Natural killer cell (primary cell): ENCODE measurements around the gene ZFYVE19. TPM values are rescaled to one million over a fixed set of nuclear protein-coding genes. Genes with fewer than 3 reads are reported as not detected.

Experiments
- ATAC-seq, 3 donors: fragments of 150-1000 bp in 2 of 3; fragments of 200-7000 bp in 1 of 3; cut with Tn5 transposase; 1 replicate in 1 of 3; 2 replicates in 2 of 3; pipeline ENCODE4 v1.10.0; 2021; ENCODE audit warnings: mild to moderate bottlenecking in 2 of 3, moderate library complexity in 2 of 3
- DNase-seq, 2 donors: peaks; one replicate each; pipeline versions ENCODE4 v3.0.0 to v3.0.0-alpha.2; 2013 to 2021; ENCODE audit warnings: mixed read lengths in 1 of 2
- H3K27ac ChIP-seq: one replicate; pipeline ENCODE4 v1.5.1; 2013; ENCODE audit warnings: mild to moderate bottlenecking, low read length
- H3K27me3 ChIP-seq: one replicate; pipeline ENCODE4 v1.6.1; 2013; ENCODE audit warnings: low read length; ENCODE audit not compliant: control insufficient read depth, insufficient read depth
- H3K36me3 ChIP-seq: one replicate; pipeline ENCODE4 v1.6.1; 2013; ENCODE audit warnings: low read length; ENCODE audit not compliant: control insufficient read depth, insufficient read depth
- H3K4me1 ChIP-seq: one replicate; pipeline ENCODE4 v1.6.1; 2013; ENCODE audit warnings: low read length; ENCODE audit not compliant: control insufficient read depth, insufficient read depth
- H3K4me3 ChIP-seq: one replicate; pipeline ENCODE4 v1.5.1; 2013; ENCODE audit warnings: low read length
- H3K9me3 ChIP-seq: one replicate; pipeline ENCODE4 v1.6.1; 2013; ENCODE audit warnings: low read length; ENCODE audit not compliant: control insufficient read depth, insufficient read depth
- H3K27ac Mint-ChIP-seq, 2 donors: one replicate each; pipeline ENCODE4 v1.8.0; 2022; ENCODE audit warnings: mild to moderate bottlenecking in 2 of 2, mixed read lengths in 2 of 2, moderate library complexity in 1 of 2
- H3K27me3 Mint-ChIP-seq, 2 donors: one replicate each; pipeline ENCODE4 v1.8.0; 2022; ENCODE audit warnings: low read depth in 2 of 2, mixed read lengths in 2 of 2
- H3K36me3 Mint-ChIP-seq: one replicate; pipeline ENCODE4 v1.8.0; 2022; ENCODE audit warnings: mixed read lengths
- H3K4me1 Mint-ChIP-seq, 2 donors: one replicate each; pipeline ENCODE4 v1.8.0; 2022; ENCODE audit warnings: mixed read lengths in 2 of 2
- H3K4me3 Mint-ChIP-seq: one replicate; pipeline ENCODE4 v1.8.0; 2022; ENCODE audit warnings: mild to moderate bottlenecking, moderate library complexity, mixed read lengths
- H3K9me3 Mint-ChIP-seq, 2 donors: one replicate each; pipeline ENCODE4 v1.8.0; 2022; ENCODE audit warnings: mixed read lengths in 2 of 2
- CTCF ChIP-seq: fragments of 200-600 bp; IDR thresholded peaks from one replicate; pipeline ENCODE4 v1.8.0; 2022; ENCODE audit warnings: antibody characterized with exemption
- WGBS: methylation state at CpG from one replicate; pipeline ENCODE4 v1.1.7; 2013; ENCODE audit warnings: missing lambda C conversion rate; ENCODE audit not compliant: insufficient coverage; 5-methylcytosine and 5-hydroxymethylcytosine counted together
- intact Hi-C: fragments of 100-400 bp; cut with micrococcal nuclease; formaldehyde crosslinking; loops from one replicate; pipeline ENCODE4 v1.14.2; 2022
- total RNA-seq, 4 donors: library from RNA; stranded (reverse); fragments of 120-200 nt in 1 of 4; gene quantifications; one replicate each; pipeline versions ENCODE4 v1.2.3 to v1.2.4, GENCODE V29; 2013 to 2022

The ZFYVE19 gene
- total RNA-seq, 3 donors from 2014 or later (not counting 1 experiment from before 2014, with no cell fraction given), result 16.4 to 19.7 (median 18.5) TPM

GRCh38 chr15:40789119-40789518 is 17.8 kb upstream of the ZFYVE19 start:
- intact Hi-C loops, result no loop called here
- Histone ChIP-seq H3K4me3 (no peak overlapping the region), H3K36me3 (peaks cover 7% of the 10 kb centered on the region), H3K9me3 (no peaks in the 10 kb centered on the region), H3K27ac (no peak overlapping the region), H3K4me1 (peaks cover 26% of the 10 kb centered on the region), H3K27me3 (no peaks in the 10 kb centered on the region)
- peak overlapping the region; percentile 3 to 75 for H3K27ac Mint-ChIP-seq
- H3K4me3 Mint-ChIP-seq, result no peak overlapping the region
- no peaks in the 10 kb centered on the region for H3K9me3 Mint-ChIP-seq
- no peaks in the 10 kb centered on the region for H3K36me3 Mint-ChIP-seq
- TF ChIP-seq CTCF, result no peak
- DNase-seq (no peak), ATAC-seq (no peak)
- 89% methylated on average over 5 of the region's 5 CpGs for WGBS
- peaks cover 31 to 32% of the 10 kb centered on the region in 2 donors for H3K4me1 Mint-ChIP-seq
- no peaks in the 10 kb centered on the region for H3K27me3 Mint-ChIP-seq

DNA sequence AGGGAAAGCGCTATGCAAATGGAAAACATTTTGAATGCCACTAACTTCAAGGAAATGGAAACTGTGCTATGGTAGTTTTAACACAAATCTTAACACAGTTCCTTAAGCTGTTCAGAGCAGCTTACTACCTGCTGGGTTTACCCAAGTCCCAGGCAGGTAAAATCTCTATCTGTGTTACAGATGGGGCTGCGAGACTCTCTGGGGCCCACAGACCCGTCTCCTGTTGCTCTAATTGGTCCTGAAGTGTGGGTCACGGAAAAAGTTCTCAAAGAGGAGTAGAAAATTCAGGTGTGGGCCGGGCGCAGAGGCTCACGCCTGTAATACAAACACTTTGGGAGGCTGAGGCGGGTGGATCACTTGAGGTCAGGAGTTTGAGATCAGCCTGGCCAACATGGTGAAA is 16.9 kb upstream of the ZFYVE19 start:
- ATAC-seq, result no peak
- H3K9me3 Mint-ChIP-seq, result no peaks in the 10 kb centered on the region
- TF ChIP-seq CTCF, result no peak
- no peak overlapping the region for H3K4me3 Mint-ChIP-seq
- H3K36me3 ChIP-seq, result peaks cover 7% of the 10 kb centered on the region
- 95% methylated on average over 8 of the region's 8 CpGs for WGBS
- DNase-seq, result no peak
- intact Hi-C loops, result no loop called here
- H3K27ac ChIP-seq, result no peak overlapping the region
- H3K27ac Mint-ChIP-seq, result no peak overlapping the region
- H3K4me1 ChIP-seq, result peaks cover 26% of the 10 kb centered on the region
- no peak overlapping the region for H3K4me3 ChIP-seq
- H3K27me3 ChIP-seq, result no peaks in the 10 kb centered on the region
- H3K9me3 ChIP-seq, result no peaks in the 10 kb centered on the region
- peaks cover 31 to 32% of the 10 kb centered on the region in 2 donors for H3K4me1 Mint-ChIP-seq
- no peaks in the 10 kb centered on the region for H3K27me3 Mint-ChIP-seq
- no peaks in the 10 kb centered on the region for H3K36me3 Mint-ChIP-seq

GRCh38 chr15:40790718-40791117 is 16.2 kb upstream of the ZFYVE19 start:
- Mint-ChIP-seq H3K4me1 (peaks cover 31 to 35% of the 10 kb centered on the region in 2 donors), H3K36me3 (no peaks in the 10 kb centered on the region), H3K4me3 (no peak overlapping the region), H3K27ac (no peak overlapping the region), H3K9me3 (no peaks in the 10 kb centered on the region), H3K27me3 (no peaks in the 10 kb centered on the region)
- H3K4me1 ChIP-seq, result peaks cover 26% of the 10 kb centered on the region
- no peaks in the 10 kb centered on the region for H3K27me3 ChIP-seq
- H3K36me3 ChIP-seq, result peaks cover 7% of the 10 kb centered on the region
- ATAC-seq (no peak), DNase-seq (no peak)
- no peak overlapping the region for H3K4me3 ChIP-seq
- no peak for TF ChIP-seq CTCF
- no peaks in the 10 kb centered on the region for H3K9me3 ChIP-seq
- intact Hi-C loops, result no loop called here
- H3K27ac ChIP-seq, result no peak overlapping the region
- no CpG with 5 or more reads among the region's 3 CpGs for WGBS

GRCh38 chr15:40792394-40792793 is 14.5 kb upstream of the ZFYVE19 start:
- peaks cover 7% of the 10 kb centered on the region for H3K36me3 ChIP-seq
- H3K27ac ChIP-seq, result no peak overlapping the region
- H3K27me3 ChIP-seq, result no peaks in the 10 kb centered on the region
- DNase-seq (no peak), ATAC-seq (no peak)
- no peak overlapping the region for H3K4me3 ChIP-seq
- intact Hi-C loops, result no loop called here
- Mint-ChIP-seq H3K27ac (peak overlapping the region in 1 of 2 donors; percentile 16), H3K9me3 (no peaks in the 10 kb centered on the region), H3K36me3 (no peaks in the 10 kb centered on the region), H3K4me3 (no peak overlapping the region), H3K4me1 (peaks cover 27 to 29% of the 10 kb centered on the region in 2 donors), H3K27me3 (no peaks in the 10 kb centered on the region)
- peaks cover 16% of the 10 kb centered on the region for H3K4me1 ChIP-seq
- no peaks in the 10 kb centered on the region for H3K9me3 ChIP-seq
- no peak for TF ChIP-seq CTCF
- 94% methylated on average over 3 of the region's 3 CpGs for WGBS
